Measurements from ENCODE around the gene TEKT3.

TEKT3 gene

GRCh38 chr17:15263206-15263579 lies 78.2 kb downstream of the TEKT3 start:
- no peak for DNase-seq

- peak; percentile 79 to 80 for DNase-seq
These were observed 78.8 kb downstream of the TEKT3 start for GRCh38 chr17:15262291-15263205.

- DNase-seq, result no peak
These were observed 79.6 kb downstream of the TEKT3 start for GRCh38 chr17:15261802-15262290.

- peak in 1 of 2 donors; percentile 41 for DNase-seq
These were observed 80.1 kb downstream of the TEKT3 start for GRCh38 chr17:15261258-15261801.

- DNase-seq, result peak; percentile 71 to 85
These were observed 80.8 kb downstream of the TEKT3 start for GRCh38 chr17:15260376-15261257.

GRCh38 chr17:15257796-15258512 lies 83.4 kb downstream of the TEKT3 start:
- peak in 1 of 2 donors; percentile 37 for DNase-seq

GRCh38 chr17:15257258-15257788 lies 84.1 kb downstream of the TEKT3 start:
- DNase-seq, result peak; percentile 65 to 89

GRCh38 chr17:15256689-15257088 lies 84.7 kb downstream of the TEKT3 start:
- DNase-seq, result no peak

- DNase-seq, result no peak
These were observed 85.5 kb downstream of the TEKT3 start for GRCh38 chr17:15255713-15256454.
